HG03139 (cell line): ENCODE measurements around the gene ANAPC16.
"Not testable (repeated sequence)": the region's sequence is repeated elsewhere in the genome, so short reads cannot be mapped to it uniquely, and the experiment has no call there.

Experiments
- ATAC-seq: cut with Tn5 transposase; IDR thresholded peaks from one replicate; pipeline ENCODE4 v1.9.1; 2021; ENCODE audit not compliant: unreplicated experiment

Gene ANAPC16

DNA sequence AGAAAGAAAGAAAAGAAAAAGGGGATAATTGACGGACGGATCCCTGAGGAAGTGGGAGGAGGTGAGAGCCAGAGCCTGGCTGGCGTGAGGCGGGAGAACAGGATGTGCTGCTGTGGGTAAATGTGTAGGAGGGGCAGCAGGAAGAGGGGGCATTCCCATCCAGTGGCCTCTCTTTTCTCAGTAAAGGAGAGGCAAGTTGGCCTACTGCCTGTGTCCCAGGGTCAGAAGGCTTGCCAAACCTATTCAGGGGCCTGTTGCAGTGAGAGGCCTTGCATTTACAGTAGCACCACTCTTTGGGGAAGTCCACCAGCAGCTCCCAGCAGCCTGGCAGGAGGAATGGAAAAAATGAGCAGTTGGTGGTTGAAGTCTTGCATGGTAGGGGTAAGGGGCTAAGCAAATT lies 26.9 kb downstream of the ANAPC16 start:
- ATAC-seq = no peak

DNA sequence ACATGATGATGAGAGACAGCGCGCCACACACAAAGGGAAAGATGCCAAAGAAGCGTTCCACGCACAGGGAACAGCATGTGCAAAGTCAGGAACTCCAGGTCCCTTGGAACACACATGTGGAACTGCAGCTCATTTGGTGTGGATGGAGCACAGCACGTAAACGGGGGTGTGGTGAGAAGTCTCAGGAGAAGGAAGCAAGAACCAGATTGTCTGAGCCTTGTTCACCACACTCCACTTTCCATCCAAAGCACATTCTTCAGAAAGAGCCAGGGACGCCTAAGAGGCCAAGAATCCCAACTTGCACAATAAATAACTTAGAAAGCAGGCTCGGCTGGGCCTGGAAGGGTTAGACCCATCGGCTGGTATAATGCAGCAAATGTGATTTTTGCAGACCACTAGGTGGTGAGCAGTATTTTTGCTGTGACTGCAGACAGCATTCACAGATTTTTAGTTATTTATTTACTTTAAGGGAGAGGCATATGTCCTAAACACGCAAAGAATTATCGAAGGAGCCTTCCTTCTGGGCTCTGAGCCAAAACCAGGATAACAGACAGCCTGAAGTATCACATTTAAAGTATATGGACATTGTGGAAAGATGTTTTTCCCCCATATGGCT lies 28.1 kb downstream of the ANAPC16 start:
- no peak for ATAC-seq

DNA sequence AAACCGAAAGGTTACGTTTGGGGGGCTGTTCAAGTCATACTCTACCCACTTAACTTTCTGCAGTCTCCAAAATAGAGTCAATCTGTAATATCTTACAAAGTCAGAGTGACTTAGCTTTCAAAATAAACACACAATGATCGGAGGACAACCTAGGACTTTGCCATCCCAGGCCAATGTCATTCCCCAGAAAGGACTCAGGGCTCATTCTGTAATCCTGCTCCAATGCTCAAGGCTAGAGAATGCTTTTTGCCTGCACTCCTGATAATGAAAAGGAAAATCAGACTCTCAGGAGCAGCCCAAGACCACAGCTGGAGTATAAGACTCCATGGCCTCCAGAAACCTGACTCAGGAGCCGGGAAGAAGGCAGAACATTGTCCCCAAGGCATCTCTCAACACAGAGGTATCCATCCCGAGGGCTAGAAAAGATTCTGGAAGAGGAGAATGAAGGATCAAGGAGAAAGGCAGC lies 28.8 kb downstream of the ANAPC16 start:
- no peak for ATAC-seq

DNA sequence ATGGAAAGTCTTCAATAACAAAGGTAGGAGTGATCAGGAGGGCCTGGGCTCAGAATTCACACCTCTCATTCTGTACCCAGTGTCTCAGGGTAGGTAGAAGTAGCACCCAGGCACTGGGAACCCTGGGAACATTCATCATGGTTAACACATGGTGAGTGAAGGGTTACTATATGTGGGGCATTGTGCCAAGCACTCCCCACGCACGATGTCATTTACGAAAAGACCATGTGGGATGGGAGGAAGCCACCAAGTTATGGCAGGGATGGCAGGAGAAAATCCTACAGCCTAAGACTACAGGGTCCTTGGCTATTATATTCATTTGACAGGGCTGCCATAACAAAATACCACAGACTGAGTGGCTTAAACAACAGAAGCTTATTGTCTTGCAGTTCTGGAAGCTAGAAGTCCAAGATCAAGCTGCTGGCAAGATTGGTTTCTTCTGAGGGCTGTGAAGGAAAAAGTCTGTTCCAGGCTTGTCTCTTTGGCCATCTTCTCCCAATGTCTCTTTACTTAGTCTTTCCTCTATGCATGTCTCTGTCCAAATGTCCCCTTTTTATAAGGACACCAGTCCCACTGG lies 30.2 kb downstream of the ANAPC16 start:
- ATAC-seq = no peak

DNA sequence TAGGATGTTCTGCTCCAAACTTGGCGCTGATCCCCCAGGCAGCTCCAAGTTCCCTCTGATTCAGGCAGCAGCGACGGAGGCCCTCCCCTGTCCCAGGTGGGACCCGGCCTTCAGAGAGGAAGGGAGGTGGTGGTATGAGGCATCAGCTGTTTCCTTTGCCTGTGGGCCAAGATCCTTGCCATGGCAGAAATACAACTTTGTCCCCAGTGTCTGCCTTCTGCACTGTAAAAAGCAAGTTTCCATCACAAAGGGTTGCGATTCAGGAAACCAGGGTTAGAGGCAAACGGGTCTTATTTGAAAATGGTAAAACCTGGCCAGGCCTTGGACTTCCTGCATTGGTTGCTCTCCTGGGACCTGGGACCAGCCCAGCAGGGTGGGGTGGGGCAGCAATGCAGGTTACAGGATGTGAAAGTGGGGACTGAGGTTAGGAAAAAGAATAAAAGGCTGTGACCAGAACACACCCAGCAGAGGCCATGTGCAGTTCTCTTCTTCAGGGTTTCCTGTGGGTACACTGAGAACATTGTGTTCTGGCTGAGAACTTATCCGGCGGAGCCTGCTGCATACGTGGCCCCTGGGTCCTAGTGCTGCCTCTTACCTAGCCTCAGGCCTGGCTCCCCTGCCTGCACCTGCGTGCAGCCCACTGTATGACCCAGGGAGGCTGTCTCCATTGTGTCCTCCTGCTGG lies 32.8 kb downstream of the ANAPC16 start:
- ATAC-seq = peak; percentile 73

DNA sequence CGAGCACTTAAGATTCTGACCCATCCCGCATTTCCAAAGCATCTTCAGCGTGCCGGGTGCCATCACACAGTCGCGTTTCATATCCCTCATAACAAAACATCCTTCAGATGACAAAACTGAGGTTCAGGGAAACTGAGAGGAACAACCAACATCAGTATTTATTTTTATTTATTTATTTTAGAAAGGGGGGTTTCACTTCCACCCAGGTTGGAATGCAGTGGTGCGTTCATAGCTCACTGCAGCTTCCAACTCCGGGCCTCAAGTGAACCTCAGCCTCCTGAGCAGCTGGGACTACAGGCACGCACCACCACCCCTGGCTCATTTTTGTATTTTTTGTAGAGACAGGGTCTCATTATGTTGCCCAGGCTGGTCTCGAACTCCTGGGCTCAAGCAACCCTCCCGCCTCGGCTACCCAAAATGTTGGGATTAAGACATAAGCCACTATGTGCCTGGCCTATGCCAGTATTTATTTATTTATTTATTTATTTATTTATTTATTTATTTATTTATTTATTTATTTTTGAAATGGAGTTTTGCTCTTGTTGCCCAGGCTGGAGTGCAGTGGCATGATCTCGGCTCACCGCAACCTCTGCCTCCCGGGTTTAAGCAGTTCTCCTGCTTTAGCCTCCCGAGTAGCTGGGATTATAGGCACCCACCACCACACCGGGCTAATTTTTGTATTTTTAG lies 33.5 kb downstream of the ANAPC16 start:
- not testable (repeated sequence) for ATAC-seq

DNA sequence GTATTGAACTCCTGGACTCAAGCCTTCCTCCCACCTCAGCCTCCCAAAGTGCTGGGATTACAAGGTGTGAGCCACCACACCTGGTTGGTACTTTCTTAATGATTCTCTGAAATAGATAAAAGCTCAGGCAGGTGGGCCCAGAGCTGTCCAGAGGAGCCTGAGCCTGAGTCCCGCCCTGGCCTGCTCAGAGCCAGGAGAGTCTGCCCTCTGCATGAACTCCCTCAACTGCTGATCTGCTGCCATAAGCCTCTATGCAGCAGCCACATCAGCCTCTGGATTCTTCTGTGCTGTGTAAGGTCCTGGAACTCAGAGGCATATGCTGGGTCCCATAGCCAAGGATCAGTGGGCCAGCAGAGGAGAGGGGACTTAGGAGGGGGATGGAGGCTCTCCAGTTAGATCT lies 34.9 kb downstream of the ANAPC16 start:
- ATAC-seq = no peak

DNA sequence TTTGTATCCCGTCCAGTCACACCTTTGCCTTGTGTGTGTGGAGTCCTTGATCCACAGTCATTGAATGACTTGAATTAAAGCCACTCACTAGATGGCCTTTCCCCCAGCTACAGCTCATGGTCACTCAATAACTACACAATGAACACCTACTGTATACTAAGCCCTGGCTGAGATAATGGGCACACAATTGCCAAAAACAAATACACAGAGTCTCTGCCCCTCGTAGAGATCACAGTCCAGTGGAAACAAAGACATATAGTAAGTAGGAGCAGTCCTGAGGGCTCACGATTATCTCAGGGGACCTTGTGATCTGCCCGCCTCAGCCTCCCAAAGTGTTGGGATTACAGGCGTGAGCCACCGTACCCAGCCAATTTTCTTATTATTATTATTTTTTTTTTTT lies 35.8 kb downstream of the ANAPC16 start:
- no peak for ATAC-seq

DNA sequence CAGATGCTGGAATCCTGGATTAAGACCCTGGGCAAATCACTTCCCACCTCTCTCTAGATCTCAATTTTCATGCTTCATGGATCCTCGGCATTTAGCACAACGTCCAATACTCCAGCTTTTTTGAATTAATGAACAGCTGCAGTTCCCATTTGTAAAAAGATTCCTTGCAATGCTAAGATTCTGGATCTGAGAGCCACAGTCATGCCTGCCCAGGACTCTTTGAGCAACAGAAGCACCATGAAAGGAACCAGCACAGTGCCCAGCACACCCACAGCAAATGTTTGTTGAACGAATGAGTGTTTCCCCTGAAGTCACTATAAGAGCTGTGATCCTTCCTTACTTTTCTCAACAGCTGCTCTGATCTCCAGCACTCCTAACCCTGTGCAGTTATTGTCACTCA lies 37.2 kb downstream of the ANAPC16 start:
- no peak for ATAC-seq

DNA sequence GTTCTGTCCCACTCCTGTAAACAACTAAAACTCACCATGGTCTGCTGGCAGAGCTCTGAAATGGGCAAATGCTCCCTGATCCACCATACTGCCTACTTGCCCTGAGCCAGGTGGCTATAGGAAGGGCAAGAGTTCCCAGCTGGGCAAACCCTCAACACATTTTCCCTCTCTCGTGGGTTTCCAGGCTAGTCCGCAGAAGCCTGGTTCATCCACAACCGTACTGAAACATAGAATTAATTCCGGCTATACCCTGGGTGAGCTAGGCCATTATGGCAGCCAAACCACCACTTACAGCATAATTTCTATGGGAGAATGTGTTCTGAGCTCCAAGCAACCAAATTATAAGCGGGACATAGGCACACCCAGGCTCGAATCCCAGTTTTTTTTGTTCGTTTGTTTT lies 37.8 kb downstream of the ANAPC16 start:
- no peak for ATAC-seq

DNA sequence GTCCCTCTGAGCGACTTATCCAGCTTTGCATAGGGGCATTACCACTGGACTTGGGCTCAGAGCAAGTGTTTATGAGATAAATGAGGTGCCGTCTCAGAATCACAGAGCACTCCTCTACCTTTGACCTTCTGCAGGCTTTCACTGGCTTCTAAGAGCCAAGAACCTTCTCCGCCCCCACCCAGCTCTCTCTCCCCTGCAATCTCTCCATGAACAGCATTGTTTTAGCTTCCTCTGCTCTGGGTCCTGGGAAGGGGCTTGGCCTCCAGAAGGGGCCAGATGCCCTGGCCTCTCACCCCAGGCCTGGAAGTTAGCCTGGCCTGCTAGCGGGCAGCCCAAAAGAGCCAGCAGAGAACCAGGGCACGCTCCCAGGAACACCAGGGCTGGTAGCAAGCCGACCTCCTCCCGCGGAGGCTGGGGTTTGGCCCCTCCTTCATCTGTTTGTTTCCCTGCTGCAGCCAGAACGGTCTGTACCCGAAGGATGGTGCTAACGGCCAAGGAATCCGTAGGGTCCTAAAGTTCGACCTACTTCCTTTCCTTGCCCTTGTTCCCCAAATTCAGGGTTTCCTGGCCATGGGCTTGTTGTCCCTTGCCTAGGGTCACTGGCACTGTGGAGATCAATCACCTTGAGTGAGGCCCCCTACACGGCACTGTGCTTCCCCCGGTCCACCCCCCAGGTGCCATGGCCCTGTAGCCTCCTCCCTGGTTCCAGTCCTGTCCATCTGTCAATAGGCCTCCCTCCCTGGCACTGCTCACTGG lies 39.2 kb downstream of the ANAPC16 start:
- ATAC-seq = no peak

DNA sequence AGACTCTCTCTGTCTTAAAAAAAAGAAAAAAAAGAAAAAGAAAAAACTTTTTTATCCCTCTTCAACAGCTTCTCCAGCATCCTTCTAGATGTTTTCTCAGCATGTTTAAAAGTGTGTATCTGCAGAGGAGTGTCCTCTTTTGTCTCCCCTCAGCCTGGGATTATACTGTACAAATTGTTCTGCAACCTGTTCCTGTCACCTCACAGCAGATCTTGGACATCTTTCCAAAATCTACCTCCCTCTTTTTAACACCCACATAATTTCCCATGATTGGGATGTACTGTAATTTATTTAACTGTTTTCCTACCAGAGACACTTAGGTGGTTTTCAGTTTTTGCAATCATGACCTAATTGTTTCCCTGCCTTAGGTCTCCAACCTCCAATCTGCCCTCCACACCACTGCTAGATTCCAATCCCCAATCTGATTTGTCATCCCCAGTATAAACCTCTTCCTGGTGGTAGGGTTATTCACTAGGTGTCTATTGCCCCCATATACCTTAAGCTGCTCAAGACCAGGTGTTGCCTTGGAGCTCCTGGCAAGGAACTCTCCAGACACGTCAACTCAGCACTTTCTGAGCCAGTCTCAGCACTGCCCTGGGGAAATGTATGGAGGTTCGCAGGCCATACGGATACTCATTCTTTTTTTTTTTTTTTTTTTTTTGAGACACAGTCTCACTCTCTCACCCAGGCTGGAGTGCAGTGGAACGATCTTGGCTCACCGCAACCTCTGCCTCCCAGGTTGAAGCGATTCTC lies 40.3 kb downstream of the ANAPC16 start:
- ATAC-seq = no peak

DNA sequence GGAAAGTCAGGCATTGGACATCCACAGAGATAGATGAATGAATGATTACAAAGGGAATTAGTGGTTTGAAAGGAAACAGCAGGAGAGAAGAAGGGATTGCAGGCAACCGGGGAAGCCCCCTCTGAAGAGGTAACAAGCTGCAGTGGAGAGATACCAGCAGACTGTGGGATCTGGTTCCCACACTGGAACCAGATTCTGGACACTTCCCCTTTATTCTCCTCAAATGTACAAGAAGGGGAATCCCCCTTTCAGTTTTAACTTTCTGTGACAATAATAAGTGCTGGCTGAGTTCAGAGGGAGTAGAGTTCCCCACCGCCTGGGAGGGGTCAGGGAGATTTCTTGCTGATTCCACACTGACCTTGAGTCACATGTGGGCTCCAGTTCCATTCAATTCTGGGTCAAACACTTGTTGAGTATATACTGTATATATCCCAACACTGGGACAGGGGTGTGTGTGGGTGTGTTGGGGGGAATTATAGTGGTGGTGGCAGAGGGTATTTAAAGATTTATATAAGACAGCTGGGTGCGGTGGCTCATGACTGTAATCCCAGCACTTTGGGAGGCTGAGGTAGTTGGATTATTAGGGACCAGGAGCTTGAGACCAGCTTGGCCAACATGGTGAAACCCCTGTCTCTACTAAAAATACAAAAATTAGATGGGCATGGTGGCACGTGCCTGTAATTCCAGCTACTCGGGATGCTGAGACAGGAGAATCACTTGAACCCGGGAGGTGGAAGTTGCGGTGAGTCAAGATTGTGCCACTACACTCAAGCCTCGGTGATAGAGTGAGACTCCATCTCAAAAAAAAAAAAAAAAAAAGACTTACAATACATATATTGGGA lies 41.5 kb downstream of the ANAPC16 start:
- no peak for ATAC-seq

DNA sequence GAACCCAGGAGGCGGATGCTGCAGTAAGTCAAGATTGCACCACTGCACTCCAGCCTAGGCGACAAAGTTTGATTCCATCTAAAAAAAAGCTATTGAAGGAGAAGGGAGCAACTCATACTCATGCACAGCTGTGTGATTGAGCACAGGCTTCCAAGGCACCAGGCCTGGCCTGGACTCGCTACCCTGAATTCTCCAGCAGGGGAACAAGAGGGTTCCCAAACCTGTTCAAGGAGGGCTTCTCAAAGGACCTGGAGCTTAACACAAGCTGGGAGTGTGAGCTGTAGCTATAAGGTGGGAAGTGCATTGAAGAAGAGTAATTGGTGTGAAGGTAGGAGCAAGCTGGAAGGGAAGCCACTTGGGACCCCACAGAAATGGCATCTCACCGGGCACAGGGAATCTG lies 42.8 kb downstream of the ANAPC16 start:
- ATAC-seq = no peak

DNA sequence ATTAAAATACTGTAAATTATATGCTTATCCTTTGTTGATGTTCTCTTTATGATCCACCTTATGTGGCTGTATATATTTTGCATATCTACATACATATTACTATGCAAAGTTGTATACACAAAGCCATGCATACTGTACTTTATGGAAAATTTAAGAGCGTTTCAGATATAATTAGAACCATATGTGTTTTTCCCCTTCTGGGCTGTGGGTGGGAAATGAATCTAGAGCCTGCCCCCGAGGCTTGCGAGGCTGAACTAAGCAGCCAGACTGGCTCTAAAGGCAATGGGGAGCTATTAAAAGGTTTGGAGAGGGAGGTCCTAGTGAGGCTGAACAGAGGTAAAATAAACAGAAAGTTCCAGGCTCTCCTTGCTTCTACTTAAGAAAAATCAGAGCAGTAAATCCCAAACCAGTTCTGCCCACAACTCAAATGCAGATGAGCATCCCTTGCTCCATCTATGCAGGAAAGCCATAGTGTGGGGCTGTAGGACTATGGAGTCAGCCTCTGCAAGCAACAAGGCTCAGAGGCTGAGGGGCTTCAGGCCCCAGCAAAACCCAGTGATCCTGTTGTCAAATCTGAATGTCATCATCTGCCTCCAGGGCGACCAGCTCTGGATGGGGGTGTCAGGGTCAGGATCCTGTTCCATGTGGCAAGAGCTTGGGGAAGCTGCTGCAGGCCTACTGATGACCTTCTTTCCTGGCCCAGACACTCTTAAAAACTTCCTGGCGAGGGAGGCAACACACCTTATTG lies 43.9 kb downstream of the ANAPC16 start:
- no peak for ATAC-seq

DNA sequence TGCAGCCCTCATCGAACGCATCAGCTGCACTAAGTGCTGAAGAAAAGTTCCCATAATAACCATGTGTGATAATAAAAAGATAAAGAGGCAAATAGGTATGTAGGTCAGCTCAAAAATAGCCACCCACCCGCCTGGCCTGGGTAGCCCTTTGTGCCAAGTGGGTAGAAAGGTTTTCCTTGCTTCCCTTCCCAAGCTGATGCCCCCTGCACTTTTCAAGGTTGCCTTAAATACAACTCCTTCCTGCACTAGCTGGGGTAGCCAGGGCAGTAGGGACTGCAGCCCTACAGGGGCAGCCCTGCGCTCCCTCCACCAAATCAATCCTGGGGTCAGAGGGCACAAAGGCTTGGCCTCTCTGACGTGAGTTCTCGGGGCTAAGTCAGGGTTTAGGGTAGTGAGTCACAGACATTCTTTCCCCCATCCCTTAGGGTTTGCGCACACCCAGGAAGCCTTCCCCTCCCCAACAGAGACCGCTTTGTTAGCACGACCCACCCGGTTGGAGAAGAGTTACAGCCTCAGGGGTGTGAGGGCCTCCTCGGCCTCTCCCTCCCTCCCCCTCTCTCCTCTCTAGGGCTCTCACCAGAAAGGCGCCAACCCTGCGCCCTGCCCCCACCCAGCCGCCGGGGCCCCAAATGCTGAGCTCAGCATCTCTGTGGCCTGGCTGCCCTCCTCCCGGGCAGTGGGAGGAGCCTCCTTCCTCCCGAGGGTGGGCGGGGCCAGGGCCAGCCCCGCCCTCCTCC lies 44.6 kb downstream of the ANAPC16 start:
- ATAC-seq = peak; percentile 55

DNA sequence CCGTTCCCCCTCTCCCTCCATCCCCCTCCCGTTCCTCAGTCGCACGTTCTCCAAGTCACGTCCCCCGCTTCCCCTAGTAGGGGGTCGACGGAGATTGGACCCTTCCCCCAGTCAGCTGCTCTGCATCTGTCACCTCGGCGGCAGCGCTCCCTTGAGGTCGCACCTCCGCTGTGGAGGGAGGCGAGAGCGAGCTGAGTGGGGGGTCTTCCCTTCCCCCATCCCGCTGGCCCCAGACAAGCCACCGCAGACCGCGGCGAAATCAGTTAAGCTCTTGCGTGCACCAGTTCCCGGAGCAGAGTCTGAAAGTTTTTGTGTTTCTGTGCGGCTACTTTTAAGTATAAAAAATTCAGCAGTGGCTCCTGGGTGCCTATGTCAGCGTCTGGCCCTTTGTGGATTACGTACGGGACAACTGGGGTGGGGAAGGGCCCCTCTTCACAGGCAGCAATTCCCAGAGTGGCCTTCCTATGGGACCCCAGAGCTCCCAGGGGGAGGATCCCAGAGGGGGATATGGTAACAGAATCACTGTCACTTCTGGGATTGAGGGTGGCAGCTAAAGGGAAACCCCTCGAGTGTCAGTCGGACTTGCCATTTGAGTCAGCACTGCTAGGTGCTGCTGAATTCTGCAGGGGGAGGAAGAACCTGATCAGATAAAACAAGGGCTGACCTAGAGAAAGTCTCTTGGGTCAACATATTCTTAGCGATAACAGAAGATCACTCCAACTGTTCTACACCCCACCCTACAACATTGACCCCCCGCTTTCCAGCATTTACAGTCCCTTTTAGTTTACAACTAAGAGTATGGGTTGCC lies 45.4 kb downstream of the ANAPC16 start:
- peak; percentile 37 for ATAC-seq
